ENCODE measurements around the gene DNAJB2.
"Not testable (repeated sequence)": the region's sequence is repeated elsewhere in the genome, so short reads cannot be mapped to it uniquely, and the experiment has no call there.

Gene DNAJB2

DNA sequence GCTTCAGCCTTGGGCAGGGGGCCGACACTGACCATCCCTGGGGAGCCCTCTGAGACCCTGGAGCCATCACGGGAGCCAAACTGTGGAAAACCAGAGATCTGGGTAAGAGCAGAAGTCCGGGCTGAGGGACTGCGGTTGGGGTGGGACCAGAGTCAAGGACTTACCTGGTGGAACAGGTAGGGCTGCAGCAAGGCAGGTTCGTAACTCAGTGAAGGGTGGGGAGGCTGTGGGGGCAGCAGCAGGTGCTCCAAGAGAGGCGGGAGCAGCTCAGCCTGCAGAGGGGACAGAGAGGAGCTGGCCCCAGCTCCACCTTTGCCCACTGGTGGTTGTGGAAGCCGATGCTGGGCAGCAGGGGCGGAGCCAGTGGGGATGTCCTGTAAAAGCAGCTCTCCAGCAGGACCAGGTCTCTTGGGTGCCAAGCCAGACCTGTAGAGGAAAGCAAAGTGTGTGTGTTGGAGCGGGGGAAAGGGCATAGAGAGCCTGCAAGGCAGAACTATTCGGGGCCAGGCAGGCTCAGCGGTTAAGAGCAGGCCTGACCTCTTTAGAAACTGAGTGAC, 23.3 kb downstream of the DNAJB2 start:
- DNase-seq, result no peak

DNA sequence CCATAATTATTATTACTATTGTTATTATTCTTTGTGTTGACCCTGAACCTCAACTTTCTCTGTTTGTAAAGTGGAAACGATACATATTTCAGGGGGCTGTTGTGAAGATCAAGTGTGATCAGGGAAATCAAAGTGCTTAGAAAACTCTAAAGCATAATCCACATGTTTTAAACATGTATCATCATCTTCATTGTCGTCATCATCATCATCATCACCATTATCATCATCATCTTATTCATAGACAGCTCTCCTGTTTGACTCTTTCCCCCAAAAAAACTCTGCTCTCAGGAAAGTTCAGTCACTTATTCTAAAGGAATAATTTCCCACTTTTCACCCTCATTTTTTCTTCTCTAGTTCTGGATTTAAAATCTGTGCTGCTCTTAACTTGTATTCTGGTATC, 25.1 kb downstream of the DNAJB2 start:
- no peak for DNase-seq

DNA sequence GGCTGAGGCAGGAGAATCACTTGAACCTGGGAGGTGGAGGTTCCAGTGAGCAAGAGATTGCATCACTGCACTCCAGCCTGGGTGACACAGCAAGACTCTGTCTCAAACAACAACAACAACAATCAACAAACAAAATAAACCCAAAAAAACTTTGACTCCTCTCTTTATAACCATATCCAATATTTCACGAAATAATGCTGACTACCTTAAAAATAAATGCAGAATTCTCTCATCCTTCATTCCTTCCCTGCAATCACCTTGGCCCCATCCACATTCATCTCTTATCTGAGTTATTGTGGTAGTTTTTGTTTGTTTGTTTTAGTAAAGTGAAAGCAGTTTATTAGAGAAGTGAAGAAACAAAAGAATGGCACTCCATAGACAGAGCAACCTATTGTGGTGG, 26.9 kb downstream of the DNAJB2 start:
- no peak for DNase-seq

DNA sequence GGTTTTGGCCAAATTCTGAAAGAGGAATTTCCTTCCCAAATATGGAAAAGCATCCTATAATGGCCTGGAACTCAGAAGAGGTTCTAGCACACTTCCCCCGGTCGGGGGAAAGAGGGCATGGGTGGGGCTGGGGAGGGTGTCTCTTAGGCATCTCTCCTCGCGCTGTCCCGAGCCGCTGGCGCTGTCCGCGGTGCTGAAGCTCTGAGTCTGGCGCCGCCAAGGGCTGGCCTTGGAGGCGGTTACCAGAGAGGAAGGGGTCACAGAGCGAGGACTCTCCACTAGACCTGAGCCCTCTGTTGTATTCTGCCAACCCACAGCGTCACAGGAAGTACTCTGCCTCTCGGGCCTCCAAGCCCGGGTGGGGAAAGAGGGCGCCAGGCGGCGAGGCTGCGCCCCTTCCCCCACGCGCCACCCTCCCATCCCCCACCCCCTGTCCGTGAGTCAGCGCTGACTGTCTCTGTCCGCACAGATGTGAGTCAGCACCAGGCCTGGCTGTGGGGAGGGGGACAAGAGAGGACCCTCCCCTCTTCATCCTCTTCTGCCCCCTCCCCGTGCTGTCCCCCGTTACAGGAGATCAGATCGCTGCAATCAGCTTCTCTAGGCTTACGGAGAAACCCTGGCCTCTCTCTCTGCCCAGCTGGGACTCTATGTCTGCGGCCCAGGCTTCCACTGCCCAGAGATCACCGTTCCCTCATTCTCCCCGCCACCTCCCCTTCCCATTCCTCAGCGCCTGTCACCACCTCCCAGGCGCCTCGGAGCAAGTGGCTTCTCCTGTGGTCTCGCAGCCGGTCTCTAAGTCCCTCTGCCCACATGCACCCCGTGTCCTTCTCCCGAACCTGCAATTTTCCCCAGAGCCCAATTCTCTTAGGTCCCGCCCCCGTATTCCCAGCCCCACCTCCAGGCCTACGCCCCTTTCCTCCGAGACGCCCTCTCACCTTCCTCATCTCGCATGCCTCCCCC, 29.3 kb downstream of the DNAJB2 start:
- peak in 6 of 14 donors; percentile 14 to 63 (median 20) for DNase-seq

DNA sequence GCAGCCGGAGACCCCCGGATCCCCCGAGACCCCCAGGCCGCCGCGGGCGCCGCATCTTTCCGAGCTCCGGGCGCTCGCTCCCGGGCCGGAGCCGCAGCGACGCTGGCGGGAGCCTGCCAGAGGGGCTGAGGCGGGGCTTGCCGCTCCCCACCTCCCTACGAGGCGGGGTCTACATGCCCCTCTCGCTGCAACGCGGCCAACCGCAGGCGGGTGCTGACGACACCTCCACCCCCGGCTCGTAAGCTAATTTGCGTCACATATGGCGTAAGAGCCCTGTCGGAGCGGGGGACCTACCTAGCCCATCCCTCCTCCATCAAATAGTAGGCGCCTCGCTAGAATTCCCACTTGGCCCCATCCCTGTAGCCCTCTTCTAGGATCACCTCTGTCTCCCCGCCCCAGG, 30.1 kb downstream of the DNAJB2 start, which contains the start of gene PTPRN:
Gene PTPRN, minus strand, starts transcription at position 124 of the 400 bp plus-strand sequence. Its CDS starts 69 bp downstream, at position 55.
- DNase-seq, result peak in 1 of 14 donors; percentile 65

DNA sequence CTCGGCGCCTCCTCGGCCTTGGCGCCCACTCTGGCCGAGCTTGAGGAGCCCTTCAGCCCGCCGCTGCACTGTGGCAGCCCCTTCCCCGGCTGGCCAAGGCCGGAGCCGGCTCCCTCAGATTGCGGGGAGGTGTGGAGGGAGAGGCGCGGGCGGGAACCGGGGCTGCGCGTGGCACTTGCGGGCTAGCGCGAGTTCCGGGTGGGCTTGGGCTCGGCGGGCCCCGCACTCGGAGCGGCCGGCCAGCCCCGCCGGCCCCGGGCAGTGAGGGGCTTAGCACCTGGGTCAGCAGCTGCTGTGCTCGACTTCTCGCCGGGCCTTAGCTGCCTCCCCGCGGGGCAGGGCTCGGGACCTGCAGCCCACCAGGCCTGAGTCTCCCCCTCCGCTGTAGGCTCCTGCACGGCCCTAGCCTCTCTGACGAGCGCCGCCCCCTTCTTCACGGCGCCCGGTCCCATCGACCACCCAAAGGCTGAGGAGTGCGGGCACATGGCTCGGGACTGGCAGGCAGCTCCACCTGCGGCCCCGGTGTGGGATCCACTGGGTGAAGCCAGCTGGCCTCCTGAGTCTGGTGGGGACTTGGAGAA, 33.6 kb downstream of the DNAJB2 start:
- DNase-seq, result not testable (repeated sequence)

DNA sequence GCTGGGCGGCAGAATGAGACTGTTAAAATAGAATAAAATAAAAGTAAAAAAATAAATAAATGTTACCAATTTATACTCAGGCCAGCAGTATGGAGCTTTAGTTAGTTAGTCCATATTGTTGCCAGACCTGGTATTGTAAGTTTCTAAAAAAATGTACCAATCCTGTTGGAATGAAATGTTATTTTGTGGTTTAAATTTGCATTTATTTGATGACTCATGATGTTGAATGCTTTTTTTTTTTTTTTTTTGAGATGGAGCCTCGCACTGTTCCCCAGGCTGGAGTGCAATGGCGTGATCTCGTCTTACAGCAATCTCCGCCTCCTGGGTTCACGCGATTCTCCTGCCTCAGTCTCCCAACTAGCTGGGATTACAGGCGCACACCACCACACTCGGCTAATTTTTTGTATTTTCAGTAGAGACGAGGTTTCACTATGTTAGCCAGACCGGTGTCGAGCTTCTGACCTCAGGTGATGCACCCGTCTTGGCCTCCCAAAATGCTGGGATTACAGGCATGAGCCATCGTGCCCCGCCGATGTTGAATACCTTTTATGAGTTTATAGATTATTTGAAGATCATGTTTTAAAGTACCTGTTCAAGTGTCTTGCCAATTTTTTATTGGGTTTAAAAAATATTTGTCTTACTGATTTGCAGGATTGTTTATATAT, 35.8 kb downstream of the DNAJB2 start:
- DNase-seq, result no peak

DNA sequence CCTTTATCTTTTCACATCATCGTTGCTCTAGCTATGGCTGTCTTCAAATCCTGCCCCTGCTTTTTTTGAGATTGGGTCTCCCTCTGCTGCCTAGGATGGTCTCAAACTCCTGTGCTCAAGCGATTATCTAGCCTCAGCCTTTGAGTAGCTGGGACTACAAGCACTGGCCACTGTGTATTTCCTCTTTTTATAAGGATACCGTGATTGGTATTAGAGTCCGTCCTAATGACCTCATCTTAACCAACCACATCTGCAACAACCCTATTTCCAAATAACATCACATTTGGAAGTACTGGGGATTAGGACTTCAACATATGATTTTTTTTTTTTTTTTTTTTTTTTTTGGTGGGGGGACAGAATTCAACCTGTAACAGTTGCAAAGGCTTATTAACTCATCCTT, 44.3 kb downstream of the DNAJB2 start:
- no peak for DNase-seq

DNA sequence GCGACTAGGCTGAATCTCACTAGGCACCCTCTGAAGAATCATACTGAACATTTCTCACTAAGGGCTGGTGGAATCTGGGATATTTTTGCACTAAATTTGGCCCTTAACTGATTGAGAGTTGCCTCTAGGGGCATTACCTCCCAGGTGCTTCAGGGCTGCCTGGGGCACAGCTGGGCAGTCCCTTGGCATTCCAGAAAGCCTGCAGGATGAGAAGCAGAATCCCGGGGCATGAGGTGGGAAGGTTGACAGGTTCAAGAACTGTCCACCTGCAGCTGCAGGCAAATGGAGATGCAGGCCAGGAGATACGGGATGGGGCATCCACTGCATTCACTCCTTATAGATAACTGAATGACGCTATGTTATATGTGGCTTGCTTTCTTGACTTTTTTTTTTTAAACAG, 46.0 kb downstream of the DNAJB2 start:
- DNase-seq, result no peak

DNA sequence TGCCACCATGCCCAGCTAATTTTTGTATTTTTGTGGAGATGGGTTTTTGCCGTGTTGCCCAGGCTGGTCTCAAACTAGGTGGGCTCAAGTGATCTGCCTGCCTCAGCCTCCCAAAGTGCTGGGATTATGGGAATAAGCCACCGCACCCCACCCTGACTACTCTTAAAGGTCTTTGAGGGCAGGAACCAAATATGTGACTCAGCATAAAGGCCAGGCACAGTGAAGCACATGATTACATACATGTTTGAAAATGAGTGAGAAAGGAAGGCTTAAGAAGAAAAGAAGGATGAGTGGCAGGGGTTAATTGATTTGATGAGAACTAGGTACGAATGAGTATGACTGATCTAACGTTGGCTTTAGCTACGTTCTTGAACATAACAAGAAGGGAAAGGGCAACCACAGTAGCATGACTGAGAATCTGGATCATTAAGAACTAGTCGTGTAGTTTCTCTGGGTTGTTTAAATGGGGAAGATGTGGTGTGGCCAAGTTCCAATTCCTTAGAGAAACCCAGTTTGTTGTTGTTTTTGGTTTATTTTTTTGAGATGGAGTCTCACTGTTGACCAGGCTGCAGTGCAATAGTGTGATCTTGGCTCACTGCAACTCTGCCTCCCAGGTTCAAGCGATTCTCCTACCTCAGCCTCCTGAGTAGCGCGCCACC, 46.6 kb downstream of the DNAJB2 start:
- DNase-seq, result no peak

DNA sequence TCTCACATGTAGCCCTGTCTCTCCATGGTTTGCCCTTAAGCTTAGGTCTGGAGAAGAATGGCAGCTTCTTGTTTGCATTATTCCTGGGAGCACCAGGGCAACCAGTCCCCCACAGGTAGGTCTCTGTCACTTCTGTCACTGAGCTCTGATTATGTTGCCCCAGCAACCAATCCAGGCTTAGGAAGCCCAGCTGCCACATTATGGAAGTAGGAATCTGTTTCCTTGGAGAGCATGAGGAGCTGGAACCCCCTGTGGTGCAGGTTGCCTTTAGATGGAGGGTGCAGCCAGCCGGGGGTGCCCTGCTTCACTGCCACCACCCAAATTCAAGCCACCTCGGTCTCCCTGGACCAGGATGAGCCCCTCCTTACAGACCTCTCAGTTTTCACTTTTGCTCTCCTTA, 48.6 kb downstream of the DNAJB2 start:
- DNase-seq, result no peak

DNA sequence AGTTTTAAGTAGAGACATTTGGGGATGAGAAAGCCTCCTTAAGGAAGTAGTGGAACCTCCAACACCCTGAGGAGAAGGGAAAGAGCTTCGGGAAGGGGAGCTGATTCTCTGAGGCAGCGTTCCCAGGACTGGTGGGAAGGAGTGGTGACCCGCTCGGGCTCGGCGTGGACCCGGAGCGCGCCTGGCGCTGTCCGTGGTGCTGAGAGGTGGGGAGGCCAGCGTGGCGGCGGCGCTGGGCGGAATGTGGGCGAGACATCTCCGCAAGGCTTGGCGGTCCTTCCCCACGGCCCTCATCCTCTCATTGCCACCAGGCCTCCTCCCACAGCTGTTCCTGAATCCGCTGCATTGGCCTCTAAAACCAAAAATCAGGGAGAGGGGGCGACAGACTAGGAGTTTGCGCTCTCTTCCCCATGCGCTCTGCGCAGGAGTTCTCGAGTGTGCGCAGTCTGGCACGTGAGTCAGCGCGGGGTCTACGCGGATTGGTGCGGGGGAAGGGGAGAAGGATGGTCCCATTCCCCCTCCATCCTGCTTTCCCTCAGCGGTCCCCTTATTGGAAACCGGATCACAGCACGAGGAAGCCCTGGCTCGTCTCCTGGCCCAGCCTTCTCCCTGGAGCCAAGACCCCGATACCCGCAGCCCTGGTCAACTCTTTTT, 52.5 kb downstream of the DNAJB2 start:
- peak in 2 of 14 donors; percentile 4 to 30 for DNase-seq

DNA sequence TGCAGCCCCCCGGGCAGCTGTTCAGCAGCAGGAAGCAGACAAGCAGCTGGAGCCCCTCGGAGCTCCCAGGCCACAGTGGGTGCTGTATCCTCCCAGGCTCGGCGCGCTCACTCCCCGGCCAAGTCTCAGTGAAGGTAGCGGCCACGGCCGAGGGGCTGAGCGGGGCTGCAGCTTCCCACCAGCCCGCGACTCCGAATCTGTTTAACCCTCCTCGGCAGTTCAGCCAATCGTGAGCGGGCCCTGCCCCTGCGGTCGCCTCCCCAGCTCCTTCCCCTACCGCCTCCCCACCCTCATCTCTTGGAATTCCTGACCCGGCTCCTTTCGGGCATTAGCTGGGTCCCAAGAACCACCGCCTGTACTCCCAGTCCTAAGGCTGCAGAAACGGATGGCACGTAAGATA, 53.4 kb downstream of the DNAJB2 start, which contains the start of gene RESP18:
Gene RESP18, minus strand, starts transcription at position 203 of the 400 bp plus-strand sequence.
- DNase-seq, result no peak

DNA sequence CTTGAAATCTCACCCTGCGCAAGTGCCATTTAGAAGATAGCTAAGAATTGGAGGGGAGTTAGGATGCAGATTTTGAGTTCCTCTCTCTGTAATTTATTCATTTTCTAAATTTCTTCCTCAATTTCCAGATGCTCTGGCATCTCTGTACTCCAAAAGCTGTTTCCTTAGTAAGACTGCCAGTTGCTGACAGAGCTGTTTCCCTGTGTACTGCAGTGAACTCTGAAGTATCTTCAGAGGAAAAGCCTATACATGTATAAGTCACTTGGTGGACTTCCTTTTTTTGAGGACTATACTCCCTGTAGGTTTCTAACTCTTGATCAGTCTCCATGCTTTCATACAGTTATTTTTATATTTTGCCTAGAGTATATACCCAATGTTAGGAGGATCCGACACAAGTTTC, 54.9 kb downstream of the DNAJB2 start:
- DNase-seq, result no peak

DNA sequence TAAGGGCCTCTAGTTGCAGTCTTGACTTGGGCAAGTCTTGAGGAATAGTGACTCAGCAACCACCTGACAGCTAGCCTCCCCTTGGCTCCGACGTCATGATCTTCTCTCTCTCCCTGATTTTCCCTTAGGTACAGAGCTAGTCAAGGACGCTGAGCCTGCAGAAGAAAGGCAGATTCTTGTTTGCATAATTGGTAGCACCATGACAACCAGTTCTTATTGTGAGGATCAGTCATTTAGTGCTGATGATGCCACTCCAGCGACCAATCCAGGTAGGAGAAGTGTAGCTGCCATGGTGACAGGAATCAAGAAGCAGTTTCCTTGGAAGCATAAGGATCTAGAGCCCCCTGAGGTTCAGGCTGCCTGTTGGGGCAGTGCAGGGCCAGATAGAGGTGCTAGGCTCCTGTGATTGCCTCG, 56.2 kb downstream of the DNAJB2 start:
- no peak for DNase-seq
